Measurements from ENCODE around the gene C14orf119.
A peak's percentile ranks its signal among the peaks of the same experiment; 100 is the strongest.

GRCh38 chr14:23056145-23056955 is 39.0 kb upstream of the C14orf119 start:
- TF ChIP-seq CTCF (IDR thresholded peaks at IDR 0.05) = peak; percentile 46 to 60 (median 58)
- TF ChIP-seq POLR2A (IDR thresholded peaks at IDR 0.05) = no peak

All from adrenal gland (tissue), 5 donors.